ENCODE results near the gene CUZD1. TPM values are rescaled to one million over a fixed set of nuclear protein-coding genes. Genes with fewer than 3 reads are reported as not detected.

The CUZD1 gene
- total and polyA plus RNA-seq, 3 donors from 2014 or later: 1.5 to 2.0 (median 1.9) TPM

DNA sequence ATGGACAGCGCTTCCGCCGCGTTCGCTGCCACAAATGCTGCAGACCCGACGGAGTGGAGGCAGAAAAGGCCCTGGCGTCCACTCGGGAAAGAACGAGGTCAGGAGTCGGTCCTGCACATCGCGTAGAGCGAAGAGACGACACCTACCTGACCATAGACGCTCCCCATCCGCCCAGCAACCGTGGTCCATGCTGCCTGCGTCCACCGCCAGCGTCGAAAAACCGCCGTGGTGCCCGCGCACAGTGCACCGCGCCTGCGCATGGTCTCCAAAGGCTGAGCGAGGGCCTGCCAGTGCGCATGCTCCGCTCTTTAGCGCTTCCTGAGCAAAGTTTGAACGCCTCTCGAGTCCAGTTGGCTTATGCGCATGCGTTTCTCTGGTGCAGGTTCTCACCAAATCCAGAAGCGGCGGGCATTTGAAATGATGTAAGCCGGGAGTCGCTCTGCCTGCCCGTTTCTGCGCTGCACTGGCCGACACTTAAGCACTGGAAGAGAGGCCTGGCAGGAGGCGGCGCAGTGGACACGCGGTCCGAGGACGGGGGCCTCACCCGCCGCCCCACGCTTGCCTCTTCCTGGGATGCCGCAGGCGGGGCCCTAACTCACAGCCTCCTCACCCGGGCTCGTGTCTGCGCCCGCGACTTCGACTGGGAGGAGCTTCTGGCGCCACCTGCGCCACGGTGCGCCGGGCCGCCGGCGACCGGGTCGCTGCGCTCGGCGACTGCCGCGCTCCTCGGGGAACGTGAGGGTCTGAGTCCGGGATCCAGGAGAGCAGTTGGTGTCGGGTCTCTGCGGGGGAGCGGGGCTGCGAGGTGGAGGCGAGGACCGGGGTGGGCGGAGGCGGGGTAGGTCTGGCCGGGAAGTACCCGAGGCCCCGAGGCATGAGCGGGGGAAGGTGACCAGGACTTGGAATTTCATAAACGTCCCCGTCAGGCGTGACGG is 33.9 kb upstream of the CUZD1 start, which contains the start of gene FAM24B:
TSS of gene FAM24B (minus strand) at position 243 of the 935 bp plus-strand sequence. CDS start 29,066 bp downstream, outside the sequence.
- intact Hi-C loops (cut with DNase I; ENCODE audit: low total_unique reads): no loop called here
- H3K4me3 ChIP-seq: peak within 1 kb of the TSS; percentile 62 to 76
- WGBS, 2 donors: 2 to 8% methylated on average over 35 to 88 of the region's 95 CpGs

GRCh38 chr10:122878799-122879338 is 33.2 kb upstream of the CUZD1 start:
- H3K27ac ChIP-seq: peak overlapping the region; percentile 9 to 48
- no peak for TF ChIP-seq POLR2A (IDR thresholded peaks at IDR 0.05)
- TF ChIP-seq CTCF (IDR thresholded peaks at IDR 0.05): no peak
- WGBS, 2 donors: 35 to 43% methylated on average over 14 of the region's 14 CpGs
- no peaks in the 10 kb centered on the region for H3K9me3 ChIP-seq
- DNase-seq: no peak
- intact Hi-C loops (cut with DNase I; ENCODE audit: low total_unique reads): no loop called here
- no peaks in the 10 kb centered on the region for H3K36me3 ChIP-seq (ENCODE audit: low read depth, missing control alignments)
- peak overlapping the region; percentile 62 to 76 for H3K4me3 ChIP-seq
- H3K4me1 ChIP-seq: peaks cover 3% of the 10 kb centered on the region
- H3K27me3 ChIP-seq: no peaks in the 10 kb centered on the region

More for the DNA sequence above, 33.9 kb upstream of the CUZD1 start, which contains the start of gene FAM24B:
- H3K4me1 ChIP-seq: peaks cover 3% of the 10 kb centered on the region
- TF ChIP-seq POLR2A (IDR thresholded peaks at IDR 0.05): no peak
- no peak for TF ChIP-seq CTCF (IDR thresholded peaks at IDR 0.05)
- peak within 1 kb of the TSS; percentile 9 to 55 for H3K27ac ChIP-seq
- DNase-seq: peak; percentile 98
- H3K27me3 ChIP-seq: no peaks in the 10 kb centered on the region
- H3K9me3 ChIP-seq: no peaks in the 10 kb centered on the region
- H3K36me3 ChIP-seq (ENCODE audit: low read depth, missing control alignments): no peaks in the 10 kb centered on the region

DNA sequence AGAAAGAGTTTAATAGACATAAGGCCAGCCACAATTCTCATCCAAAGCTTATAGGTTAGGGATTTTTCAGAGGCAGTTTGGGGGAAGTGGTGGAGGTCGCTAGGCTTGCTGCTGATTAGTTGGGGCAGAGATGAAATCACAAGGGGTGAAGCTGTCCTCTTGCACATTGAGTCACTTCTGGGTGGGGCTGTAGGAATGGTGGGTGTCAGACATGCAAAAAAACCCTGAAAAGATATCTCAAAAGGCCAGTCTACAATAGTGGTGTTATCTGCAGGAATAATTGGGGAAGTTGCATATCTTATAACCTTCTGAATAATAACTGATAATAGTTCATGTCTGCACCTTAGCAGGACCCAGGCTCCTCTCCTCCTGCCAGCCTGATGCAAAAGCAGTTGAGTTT is 31.6 kb upstream of the CUZD1 start:
- DNase-seq: no peak
- WGBS, 2 donors: 79 to 93% methylated on average over 1 of the region's 1 CpG
- Histone ChIP-seq H3K27ac (no peak overlapping the region), H3K4me1 (peaks cover 3% of the 10 kb centered on the region), H3K36me3 (ENCODE audit: low read depth, missing control alignments) (no peaks in the 10 kb centered on the region), H3K4me3 (no peak overlapping the region), H3K27me3 (no peaks in the 10 kb centered on the region), H3K9me3 (no peaks in the 10 kb centered on the region)
- TF ChIP-seq POLR2A (IDR thresholded peaks at IDR 0.05): no peak
- TF ChIP-seq CTCF (IDR thresholded peaks at IDR 0.05): no peak
- intact Hi-C loops (cut with DNase I; ENCODE audit: low total_unique reads): no loop called here

- H3K27ac ChIP-seq: no peak overlapping the region
- intact Hi-C loops (cut with DNase I; ENCODE audit: low total_unique reads): no loop called here
- peaks cover 3% of the 10 kb centered on the region for H3K4me1 ChIP-seq
- no peaks in the 10 kb centered on the region for H3K36me3 ChIP-seq (ENCODE audit: low read depth, missing control alignments)
- WGBS, 2 donors: 96 to 97% methylated on average over 1 of the region's 1 CpG
- no peak for TF ChIP-seq CTCF (IDR thresholded peaks at IDR 0.05)
- no peak for TF ChIP-seq POLR2A (IDR thresholded peaks at IDR 0.05)
- no peaks in the 10 kb centered on the region for H3K9me3 ChIP-seq
- no peak for DNase-seq
- H3K27me3 ChIP-seq: no peaks in the 10 kb centered on the region
- H3K4me3 ChIP-seq: no peak overlapping the region
Observed at GRCh38 chr10:122876467-122876855, 30.8 kb upstream of the CUZD1 start.

Data from testis (tissue), 3 donors.